Fibroblast of skin of left biceps (primary cell): ENCODE data around the gene OR52E4.

ENCODE experiments used
- DNase-seq, 2 experiments: peaks; one replicate each; pipeline ENCODE4 v3.0.0-alpha.2; 2013; ENCODE audit warnings: low read depth in 2 of 2

OR52E4 gene

DNA sequence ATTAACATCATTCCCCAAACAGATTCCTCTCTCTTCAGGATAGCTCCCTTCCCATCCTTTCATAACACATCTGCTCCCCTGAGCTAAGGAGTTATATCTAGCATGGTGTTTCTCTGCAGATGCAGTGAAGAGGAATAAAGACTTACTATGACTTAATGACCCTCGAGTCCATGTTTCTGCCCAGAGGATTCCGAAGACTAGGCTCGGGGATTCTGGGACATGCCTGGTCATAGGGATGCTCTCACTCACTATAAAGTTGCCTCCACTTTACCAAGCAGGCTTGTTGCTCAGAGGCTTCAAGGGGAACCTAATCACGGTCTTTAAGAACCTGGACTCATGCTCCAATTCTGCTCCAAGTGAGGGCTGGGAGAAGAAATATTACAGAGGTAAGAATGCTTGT lies at the start of gene OR52E4:
Gene OR52E4 (plus strand): TSS at position 301 of the 400 bp plus-strand sequence. CDS start 3,664 bp downstream, outside the sequence.
- no peak for DNase-seq

DNA sequence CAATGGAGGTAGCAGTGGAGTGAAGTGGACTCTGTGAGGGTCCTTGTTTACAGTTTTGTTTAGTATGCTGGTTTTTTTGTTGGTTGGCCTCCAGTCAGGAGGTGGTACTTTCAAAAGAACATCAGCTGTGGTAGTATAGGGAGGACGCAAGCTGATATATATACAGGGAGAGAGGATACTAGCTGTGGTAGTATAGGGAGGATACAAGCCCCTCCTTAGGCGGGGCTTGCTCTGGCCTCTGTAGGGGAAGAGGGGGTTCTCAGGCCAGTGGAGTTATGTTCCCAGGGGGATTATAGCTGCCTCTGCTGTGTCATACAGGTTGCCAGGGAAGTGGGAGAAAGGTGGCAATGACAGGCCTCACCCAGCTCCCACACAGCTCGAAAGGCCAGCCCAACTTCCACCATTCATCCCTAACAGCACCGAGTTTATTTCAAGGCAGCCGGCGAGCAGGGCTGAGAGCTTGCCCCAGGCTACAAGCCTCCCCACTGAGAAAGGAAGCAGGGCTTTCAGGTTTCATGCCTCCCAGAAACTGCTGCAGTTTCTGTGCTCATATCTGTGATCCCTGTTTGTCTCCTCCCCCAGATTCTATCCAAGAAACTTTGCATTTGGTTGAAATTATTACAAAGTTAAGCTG lies 49.1 kb upstream of the OR52E4 start:
- DNase-seq = no peak

DNA sequence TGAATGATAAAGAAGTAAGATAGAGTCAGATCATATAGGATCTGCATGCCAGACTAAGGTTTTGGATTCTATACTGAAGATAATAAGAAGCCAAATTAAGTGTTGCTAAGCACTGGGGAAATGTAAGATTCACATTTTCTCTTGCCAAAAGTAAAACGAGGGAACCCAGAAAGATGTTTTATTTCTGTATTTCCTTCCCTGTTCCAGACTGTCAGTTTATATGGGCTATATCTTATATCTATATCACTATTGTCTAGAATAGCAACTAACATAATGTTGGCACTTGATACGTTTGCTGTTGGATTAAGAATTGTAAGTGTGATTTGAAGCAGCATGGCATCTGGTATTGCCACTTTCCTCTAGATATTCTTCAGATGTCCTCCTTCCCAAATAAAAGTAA lies 47.0 kb upstream of the OR52E4 start:
- no peak for DNase-seq

DNA sequence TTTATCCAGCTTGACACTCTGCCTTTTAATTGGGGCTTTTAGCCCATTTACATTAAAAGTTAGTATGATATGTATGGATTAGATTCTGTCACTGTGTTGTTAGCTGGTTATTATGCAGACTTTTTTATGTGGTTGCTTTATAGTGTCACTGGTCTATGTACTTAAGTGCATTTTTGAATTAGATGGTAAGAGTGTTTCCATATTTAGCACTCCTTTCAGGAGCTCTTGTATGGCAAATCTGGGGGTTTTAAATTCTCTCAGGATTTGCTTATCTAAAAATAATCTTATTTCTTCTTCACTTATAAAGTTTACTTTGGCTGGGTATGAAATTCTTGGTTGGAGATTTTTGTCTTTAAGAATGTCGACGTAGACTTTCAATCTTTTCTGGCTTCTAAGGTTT lies 42.7 kb upstream of the OR52E4 start:
- no peak for DNase-seq

DNA sequence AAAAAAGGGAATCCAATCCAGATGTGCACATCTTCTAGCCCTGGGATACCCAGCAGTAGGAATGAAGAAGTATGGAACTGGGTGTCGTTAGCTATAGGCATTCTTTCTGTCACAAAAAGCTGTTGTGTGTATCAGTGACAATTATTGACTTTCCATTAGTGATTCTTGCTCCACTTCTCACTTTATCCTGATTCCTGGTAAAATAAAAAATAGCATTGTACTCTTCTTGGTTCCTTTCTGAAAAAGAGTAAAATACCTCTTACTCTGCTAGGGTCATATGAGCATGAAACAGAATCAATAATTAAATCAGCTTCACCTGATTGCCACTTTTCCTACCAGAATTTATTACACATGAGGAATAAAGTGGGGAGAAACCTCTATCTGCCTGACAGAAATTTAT lies 38.6 kb upstream of the OR52E4 start, which contains the start of gene OR52E6:
Gene OR52E6 (minus strand): TSS at position 101 of the 400 bp plus-strand sequence. CDS start 0 bp downstream, at position 101.
- DNase-seq = no peak

DNA sequence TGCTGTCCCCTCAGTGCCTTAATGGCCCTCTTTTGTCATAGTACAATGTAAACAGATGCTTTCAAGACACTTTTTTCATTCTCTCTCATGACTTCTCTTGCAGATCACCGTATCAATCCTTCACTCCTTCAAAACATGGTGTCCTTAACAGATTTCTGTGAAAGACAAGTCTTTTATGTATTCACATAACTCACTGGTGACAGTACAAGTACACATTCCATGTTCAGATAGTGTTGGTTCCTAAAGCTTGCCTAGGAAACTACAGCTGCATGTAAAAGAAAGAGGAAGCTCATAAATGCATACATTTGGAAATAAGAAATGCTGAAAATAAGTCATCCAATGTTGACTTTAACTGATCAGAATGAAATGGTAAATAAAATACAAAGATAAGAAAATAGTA lies 33.7 kb upstream of the OR52E4 start:
- no peak for DNase-seq

DNA sequence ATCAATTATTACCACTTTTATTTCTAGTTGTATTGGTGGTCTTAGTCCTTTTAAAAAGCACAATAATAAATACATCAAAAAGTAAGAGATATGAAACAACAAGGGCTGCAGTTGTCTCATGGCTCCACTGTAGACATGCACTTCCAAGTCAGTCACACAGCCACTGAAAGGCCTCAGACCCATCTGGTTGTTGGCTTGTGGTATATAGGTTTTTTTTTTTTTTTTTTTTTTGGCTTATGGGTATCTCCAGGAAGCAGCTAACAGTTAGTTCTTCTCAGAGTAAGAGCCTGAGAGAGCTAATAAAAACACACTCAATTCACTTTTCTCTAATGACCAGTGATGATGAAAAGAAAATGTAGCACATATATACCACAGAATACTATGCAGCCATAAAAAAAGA lies 32.7 kb upstream of the OR52E4 start:
- no peak for DNase-seq

DNA sequence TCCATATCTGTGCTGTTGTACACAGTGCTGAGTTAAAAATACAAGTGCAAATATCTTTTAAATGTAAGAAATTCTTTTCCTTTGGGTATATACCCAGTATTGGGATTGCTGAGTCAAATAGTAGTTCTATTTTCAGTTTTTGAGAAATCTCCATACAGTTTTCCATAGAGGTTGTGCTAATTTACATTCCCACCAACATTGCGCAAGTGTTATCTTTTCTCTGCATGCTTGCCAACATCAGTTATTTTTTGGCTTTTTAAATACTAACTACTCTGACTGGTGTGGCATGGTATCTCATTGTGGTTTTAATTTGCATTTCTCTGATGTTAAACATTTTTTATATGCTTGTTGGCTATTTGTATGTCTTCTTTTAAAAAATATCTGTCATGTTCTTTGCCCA lies 29.4 kb upstream of the OR52E4 start:
- DNase-seq = no peak

DNA sequence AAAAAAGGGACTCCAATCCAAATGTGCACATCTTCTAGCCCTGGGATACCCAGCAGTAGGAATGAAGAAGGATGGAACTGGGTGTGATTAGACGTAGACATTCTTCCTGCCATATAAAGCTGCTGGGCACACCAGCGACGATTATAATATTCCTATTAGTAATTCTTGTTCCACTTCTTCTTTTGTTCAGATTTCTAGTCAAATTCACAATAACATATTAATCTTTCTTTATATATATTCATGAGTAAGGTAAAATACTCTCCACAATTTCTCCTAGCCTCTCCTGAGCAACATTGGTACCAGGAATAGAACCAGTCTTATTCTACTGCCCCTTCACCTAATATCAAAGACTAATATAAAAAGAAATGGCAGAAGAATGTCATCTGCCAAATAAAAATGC lies 22.8 kb upstream of the OR52E4 start, which contains the start of gene OR52E8:
Gene OR52E8 (minus strand): TSS at position 101 of the 400 bp plus-strand sequence. CDS start 0 bp downstream, at position 101.
- no peak for DNase-seq

DNA sequence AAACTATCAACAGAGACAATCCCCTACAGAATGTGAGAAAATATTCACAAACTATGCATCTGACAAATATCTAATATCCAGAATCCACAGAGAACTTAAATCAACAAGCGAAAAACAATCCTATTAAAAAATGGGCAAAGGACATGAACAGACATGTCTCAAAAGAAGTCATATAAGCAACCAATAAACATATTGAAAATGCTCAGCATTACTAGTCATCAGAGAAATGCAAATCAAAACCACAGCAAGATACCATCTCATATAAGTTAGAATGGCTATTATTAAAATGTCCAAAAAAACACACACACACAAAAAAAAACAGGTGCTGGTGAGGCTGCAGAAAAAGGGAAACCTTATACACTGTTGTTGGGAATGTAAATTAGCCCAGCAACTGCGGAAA lies 14.6 kb upstream of the OR52E4 start:
- DNase-seq = no peak

DNA sequence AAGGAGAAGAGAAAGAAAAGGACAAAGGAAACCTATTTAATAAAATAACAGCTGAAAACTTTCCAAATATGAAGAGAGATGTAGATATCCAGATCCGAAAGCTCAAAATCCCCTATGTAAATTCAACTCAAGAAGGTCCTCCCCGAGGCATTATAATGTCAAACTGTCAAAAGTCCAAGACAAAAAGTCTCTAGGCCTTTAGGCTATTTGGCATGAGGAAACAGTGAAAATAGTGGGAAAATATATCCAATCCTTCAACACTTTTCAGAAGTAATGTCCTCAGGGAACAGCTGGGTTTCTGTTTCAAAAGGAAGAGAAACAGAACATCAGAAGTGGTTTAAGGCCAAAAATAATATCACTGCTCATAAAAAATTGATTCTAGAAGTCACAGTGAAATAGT lies 1.9 kb upstream of the OR52E4 start:
- no peak for DNase-seq

DNA sequence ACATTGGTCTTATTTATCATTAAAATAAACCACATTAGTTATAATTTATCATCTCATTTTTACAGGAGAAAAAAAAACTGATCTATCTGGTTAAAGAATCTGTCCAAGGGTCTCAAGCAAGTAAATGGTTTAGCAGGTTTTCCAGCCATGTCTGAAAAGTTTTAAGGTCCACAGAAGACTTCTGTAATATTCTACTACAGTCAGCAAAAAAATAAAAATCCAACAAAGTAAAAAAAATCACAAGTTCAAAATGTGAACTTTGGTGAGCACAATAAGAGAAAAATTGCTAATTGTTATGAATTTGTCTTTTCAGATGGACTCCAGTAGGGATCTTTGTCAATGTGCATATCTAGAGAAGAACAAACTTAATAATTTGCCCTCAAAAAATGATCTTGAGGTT lies 1.3 kb downstream of the OR52E4 start:
- DNase-seq = no peak

DNA sequence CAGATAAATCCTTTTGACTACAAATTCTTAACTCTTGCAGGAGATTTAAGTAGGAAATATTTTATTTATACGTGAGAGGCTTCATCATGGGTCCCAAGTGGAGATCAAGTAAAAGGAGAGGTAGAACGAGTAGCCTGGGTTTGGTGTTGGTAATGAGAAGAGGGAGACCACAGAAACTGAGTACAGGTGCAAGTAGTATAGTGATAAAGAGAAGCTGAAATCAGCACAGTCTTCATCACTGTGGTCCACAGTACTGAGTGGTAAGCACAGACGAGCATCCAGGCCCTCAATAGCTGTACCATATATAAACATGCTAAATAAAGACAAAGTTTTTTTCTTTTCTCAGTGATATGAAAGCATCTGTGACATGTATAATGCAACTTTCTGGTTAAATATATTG lies 6.7 kb downstream of the OR52E4 start:
- no peak for DNase-seq

DNA sequence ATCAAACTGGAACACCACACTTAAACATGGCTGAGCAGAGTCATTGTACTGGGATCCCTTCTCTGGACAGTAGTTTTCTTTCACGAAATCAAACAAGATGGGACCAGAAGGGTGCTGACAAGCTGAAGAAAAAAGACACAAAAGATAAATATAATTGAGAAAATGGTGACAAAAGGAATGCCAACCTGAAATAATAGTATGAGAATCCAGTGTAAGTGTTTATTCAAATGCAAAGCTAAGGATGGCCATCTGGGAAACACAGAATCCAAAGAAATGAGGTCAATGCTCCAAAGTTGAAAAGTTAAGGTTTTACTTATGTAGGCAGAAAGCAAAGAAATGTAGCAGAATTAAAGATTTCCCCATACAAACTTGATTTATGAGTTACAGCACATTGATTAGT lies 7.2 kb downstream of the OR52E4 start:
- DNase-seq = no peak

DNA sequence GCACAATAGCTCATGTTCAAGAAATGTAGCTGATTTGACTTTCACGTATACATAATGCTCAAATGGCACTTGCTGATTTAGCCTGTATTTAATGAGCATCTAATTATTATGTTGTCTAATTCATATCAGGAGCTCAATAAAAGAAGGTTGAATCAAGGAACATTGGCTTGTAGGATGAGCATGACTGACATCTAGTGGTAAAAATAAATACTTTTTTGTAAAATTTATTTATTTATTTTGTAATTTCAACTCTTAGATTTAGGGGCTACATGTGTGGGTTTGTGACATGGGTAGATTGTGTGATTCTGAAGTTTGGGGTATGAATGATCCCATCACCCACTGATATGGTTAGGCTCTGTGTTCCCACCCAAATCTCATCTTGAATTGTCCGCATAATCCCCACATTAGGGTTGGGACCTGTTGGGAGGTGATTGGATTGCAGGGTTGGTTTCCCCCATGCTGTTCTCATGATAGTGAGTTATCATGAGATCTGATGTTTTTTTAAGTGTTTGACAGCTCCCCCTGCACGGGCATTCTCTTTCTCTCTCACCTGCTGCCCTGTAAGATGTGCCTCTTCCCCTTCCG lies 10.9 kb downstream of the OR52E4 start:
- no peak for DNase-seq

DNA sequence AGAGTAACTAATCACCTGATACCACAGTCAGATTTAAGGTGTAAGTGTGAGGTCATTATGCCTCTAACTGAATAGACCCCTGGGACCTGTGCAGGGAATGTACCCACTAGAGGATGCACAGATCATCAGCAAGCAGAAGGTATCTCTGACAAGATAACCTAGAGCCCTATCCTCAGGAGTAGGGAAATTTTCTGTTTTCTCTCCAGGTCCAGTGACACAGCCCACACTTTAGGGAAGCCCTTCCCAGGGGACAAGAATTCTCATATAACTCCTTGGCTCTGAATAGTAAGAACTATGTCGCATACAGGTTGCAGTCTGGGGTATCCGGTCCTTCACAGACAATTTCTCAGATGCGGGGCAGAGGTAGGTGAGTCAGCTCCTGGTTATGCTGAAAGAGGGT lies 12.5 kb downstream of the OR52E4 start, which contains the start of gene OR52E5:
Gene OR52E5 (plus strand): TSS at position 301 of the 400 bp plus-strand sequence. CDS start 7,569 bp downstream, outside the sequence.
- no peak for DNase-seq

DNA sequence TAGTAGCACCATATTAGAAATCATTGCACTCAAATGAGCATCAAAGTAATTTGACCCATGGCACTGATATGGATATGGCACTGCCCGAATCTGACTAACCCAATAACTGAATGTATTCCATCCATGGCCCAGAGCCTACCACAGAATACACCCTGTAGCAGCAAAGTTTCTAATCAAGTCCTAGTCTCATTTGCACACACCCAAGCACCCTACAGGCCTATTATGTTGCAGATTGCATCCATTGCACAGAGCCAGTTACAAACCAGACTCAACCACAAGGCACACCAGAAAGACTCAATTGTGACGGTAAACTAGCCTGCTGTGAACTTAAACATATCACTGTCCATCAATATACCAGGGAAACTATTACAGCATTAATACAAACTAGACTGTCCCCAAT lies 19.1 kb downstream of the OR52E4 start:
- DNase-seq = no peak

DNA sequence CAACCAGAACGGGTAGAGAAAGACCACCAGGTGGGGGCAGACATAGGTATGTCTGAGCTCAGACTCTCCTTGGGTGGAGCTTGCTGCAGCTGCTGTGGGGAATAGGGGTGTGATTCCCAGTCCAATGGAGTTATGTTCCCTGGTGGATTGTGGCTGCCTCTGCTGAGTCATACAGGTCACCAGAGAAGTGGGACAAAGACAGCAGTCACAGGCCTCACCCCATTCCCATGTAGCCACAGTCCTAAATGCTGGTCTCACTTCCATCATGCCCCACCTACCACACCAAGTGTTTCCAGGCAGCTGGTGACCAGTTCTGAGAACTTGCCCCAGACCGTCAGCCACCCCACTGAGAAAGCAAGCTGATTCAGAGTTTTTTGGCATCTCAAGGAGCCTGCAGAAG lies 30.1 kb downstream of the OR52E4 start:
- DNase-seq = no peak

DNA sequence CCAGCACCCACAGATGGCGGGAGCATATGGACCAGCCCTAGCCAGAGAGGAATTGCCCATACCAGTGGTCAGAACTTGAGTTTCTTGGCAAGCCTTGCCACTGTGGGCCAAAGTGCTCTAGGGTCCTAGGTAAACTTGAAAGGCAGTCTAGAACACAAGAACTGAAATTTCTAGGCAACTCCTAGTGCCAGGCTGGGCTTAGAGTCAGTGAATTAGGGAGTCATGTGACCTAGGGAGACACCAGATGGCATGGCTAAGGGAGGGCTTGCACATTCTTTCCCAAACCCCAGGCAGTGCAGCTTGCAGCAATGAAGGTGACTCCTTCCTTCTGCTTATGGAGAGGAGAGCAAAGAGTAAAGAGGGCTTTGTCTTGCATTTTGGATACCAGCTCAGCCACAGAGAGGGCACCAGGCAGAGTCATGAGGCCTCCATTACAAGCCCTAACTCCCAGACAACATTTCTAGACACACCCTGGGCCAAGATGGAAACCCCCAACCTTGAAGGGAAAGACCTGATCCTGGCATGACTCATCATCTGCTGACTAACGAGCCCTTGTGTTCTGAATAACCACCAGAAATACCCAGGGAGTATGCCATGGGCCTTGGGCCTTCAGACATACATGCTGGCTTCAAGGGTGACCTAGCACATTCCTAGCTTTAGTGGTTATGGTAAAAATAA lies 42.5 kb downstream of the OR52E4 start:
- DNase-seq = no peak

DNA sequence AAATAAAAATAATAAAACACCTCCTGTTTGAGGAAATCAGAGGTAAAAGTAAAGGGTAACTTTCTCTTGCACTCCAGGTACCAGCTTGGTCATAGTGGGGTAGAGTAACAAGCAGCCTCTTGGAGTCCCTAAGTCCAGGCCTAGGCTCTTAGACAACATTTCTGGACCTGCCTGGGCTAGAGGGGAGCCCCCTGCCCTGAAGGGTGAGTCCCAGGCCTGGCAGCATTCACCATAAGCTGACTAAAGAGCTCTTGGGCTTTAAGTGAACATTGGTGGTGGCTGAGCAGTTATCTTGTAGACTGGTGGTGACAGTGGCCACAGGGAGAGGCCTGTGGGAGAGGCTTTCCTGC lies 43.0 kb downstream of the OR52E4 start:
- no peak for DNase-seq

DNA sequence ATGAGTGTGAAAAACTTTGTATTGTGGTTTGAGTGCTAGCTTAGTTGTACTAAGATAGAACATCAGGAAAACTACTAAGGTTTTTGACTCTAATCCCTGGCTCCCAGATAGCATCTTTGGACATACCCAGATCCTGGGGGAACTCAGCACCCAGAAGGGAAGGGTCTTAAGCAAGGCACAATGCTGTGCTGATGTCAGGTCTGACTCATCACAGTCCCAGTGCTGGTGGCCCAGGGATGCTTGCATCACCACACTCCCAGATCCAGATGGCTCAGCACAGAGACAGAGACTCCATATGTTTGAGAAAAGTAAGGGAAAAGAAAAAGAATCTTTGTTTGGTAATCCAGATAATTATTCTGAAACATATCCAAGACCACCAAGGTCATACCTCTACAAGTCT lies 43.4 kb downstream of the OR52E4 start:
- no peak for DNase-seq

DNA sequence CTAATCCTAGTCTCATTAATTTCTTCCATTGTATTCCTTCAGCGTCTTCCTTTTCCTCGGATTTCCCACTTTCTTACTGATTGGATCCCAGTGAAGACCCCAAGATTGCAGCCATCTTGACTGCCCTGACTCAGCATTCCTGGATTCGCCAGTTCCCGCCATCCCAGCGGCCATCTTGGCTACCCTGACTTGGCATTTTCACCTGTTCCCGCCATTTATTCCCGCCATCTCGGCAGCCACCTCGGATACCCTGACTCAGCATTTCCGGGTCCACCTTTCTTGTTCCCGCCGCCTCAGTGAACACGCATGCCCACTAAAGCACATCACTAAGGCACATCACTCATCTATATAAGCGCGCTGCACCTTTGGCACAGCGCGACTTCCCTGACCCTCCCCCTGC lies 47.8 kb downstream of the OR52E4 start:
- DNase-seq = no peak

DNA sequence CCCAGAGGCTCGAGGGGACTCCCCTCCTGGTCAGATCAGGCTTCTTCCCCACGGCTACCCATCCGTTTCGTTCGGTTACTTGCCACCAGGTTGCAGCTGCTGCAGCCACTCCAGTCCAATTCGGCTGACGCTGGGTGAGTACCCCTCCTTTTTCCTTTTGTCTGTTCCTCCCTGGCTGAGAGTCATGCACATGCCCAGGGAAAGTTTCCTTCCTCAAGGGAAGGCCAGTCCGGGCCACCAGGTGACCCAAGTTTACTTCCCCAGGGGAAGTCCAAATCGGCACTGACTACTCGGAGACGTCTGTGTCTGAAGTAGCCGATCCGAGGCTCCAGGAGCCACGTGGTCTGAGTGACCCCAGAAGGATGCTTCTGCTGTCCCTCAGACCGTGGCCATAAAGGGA lies 48.4 kb downstream of the OR52E4 start:
- DNase-seq = no peak
